MCF 10A (cell line): Measurements from ENCODE around the gene SARNP. TPM values are rescaled to one million over a fixed set of nuclear protein-coding genes. Genes with fewer than 3 reads are reported as not detected.

Source experiments
- BruUV-seq: library from RNA; stranded (reverse); fragments of 400-500 nt; replicated peaks from 2 replicates; lab custom pipeline; 2021; lab: Mats Ljungman, UMichigan
- CTCF ChIA-PET: fragments of 300-600 bp; sonication (Branson Sonifier 250); formaldehyde crosslinking; extraction: SDS; loops from one replicate; lab custom pipeline; 2021; ENCODE audit warnings: antibody characterized with exemption, inconsistent platforms; lab: Yijun Ruan, JAX
- POLR2A ChIA-PET: fragments of 300-600, 350-650 bp; sonication (Branson Sonifier 250); formaldehyde crosslinking; extraction: SDS; loops from one replicate; lab custom pipeline; 2020; ENCODE audit warnings: antibody characterized with exemption, inconsistent platforms; lab: Yijun Ruan, JAX
- DNase-seq: peaks from one replicate; pipeline ENCODE4 v3.0.0-alpha.2; 2018; ENCODE audit not compliant: unreplicated experiment
- H3K27ac Mint-ChIP-seq: one replicate; pipeline ENCODE4 v1.8.0; 2022; ENCODE audit warnings: mild to moderate bottlenecking, low read depth, mixed read lengths; ENCODE audit not compliant: unreplicated experiment
- H3K27me3 Mint-ChIP-seq: one replicate; pipeline ENCODE4 v1.8.0; 2022; ENCODE audit warnings: mixed read lengths; ENCODE audit not compliant: insufficient read depth, unreplicated experiment
- H3K36me3 Mint-ChIP-seq: one replicate; pipeline ENCODE4 v1.8.0; 2022; ENCODE audit warnings: mild to moderate bottlenecking, moderate library complexity, mixed read lengths; ENCODE audit not compliant: insufficient read depth, unreplicated experiment
- H3K4me1 Mint-ChIP-seq: one replicate; pipeline ENCODE4 v1.8.0; 2022; ENCODE audit warnings: mixed read lengths; ENCODE audit not compliant: insufficient read depth, unreplicated experiment
- H3K4me3 Mint-ChIP-seq: one replicate; pipeline ENCODE4 v1.8.0; 2022; ENCODE audit warnings: mild to moderate bottlenecking, moderate library complexity, mixed read lengths; ENCODE audit not compliant: unreplicated experiment
- H3K9me3 Mint-ChIP-seq: one replicate; pipeline ENCODE4 v1.8.0; 2022; ENCODE audit warnings: mixed read lengths; ENCODE audit not compliant: unreplicated experiment
- intact Hi-C: fragments of 100-400 bp; cut with micrococcal nuclease; formaldehyde crosslinking; loops from 2 replicates; pipeline ENCODE4 v1.14.1; 2022
- total RNA-seq: library from RNA; stranded (reverse); gene quantifications from 2 replicates; pipeline ENCODE4 v1.2.3, GENCODE V29; 2022
- TF ChIP-seq, protein P1 (sequence below): fragments of 200-600 bp; IDR thresholded peaks from one replicate; pipeline ENCODE4 v1.8.0; 2022; ENCODE audit warnings: antibody characterized with exemption, mild to moderate bottlenecking; ENCODE audit not compliant: unreplicated experiment

Gene SARNP
- total RNA-seq, 1 experiment from 2014 or later = 61.1 TPM

DNA sequence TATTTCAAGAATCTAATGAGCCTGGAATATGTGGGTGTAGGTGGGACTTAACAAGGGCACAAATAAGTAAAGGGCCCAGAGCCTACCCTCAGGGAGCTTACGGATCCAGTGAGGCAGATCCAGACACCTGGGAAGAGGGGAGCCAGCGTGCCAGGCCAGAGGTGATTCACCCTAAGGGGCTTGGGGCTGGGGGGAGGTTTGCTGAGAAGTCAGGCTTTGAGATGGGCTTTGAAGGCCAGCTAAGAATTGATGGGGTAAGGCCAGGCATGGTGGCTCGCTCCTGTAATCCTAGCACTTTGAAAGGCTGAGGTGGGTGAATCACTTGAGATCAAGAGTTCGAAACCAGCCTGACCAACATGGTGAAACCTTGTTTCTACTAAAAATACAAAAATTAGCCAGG lies 25.9 kb upstream of the SARNP start:
- intact Hi-C loops = no loop called here
- Mint-ChIP-seq H3K27ac (no peak overlapping the region), H3K27me3 (no peaks in the 10 kb centered on the region), H3K36me3 (no peaks in the 10 kb centered on the region), H3K9me3 (no peaks in the 10 kb centered on the region), H3K4me3 (no peak overlapping the region), H3K4me1 (peaks cover 23% of the 10 kb centered on the region)
- no TSS peak for BruUV-seq
- TF ChIP-seq, protein P1, sequence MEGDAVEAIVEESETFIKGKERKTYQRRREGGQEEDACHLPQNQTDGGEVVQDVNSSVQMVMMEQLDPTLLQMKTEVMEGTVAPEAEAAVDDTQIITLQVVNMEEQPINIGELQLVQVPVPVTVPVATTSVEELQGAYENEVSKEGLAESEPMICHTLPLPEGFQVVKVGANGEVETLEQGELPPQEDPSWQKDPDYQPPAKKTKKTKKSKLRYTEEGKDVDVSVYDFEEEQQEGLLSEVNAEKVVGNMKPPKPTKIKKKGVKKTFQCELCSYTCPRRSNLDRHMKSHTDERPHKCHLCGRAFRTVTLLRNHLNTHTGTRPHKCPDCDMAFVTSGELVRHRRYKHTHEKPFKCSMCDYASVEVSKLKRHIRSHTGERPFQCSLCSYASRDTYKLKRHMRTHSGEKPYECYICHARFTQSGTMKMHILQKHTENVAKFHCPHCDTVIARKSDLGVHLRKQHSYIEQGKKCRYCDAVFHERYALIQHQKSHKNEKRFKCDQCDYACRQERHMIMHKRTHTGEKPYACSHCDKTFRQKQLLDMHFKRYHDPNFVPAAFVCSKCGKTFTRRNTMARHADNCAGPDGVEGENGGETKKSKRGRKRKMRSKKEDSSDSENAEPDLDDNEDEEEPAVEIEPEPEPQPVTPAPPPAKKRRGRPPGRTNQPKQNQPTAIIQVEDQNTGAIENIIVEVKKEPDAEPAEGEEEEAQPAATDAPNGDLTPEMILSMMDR = no peak
- ChIA-PET POLR2A (interaction anchor here (1.0 to 2.4 kb wide), 2 partner anchors 14 to 26 kb away, joined by 5 to 10 read pairs; partner anchors contain the start of genes DNAJC14, ORMDL2 and SARNP), CTCF (interaction anchor here (0.8 to 1.2 kb wide), 2 partner anchors 83 to 137 kb away, joined by 4 to 6 read pairs; no protein-coding TSS in a partner anchor)
- DNase-seq = no peak

- peaks cover 25% of the 10 kb centered on the region for H3K4me1 Mint-ChIP-seq
- TF ChIP-seq, protein P1 = no peak
- DNase-seq = peak; percentile 77
- H3K27ac Mint-ChIP-seq = peak within 1 kb of the TSS; percentile 85
- intact Hi-C loops = no loop called here
- no peaks in the 10 kb centered on the region for H3K27me3 Mint-ChIP-seq
- H3K9me3 Mint-ChIP-seq = no peaks in the 10 kb centered on the region
- no TSS peak for BruUV-seq
- ChIA-PET CTCF (interaction anchor here (0.6 to 0.8 kb wide), 2 partner anchors 83 to 150 kb away, joined by 3 to 4 read pairs; no protein-coding TSS in a partner anchor), POLR2A (interaction anchor here (1.0 to 2.4 kb wide), 3 partner anchors 13 to 25 kb away, joined by 5 to 10 read pairs (median 9); partner anchors contain the start of genes DNAJC14, ORMDL2 and SARNP)
- H3K4me3 Mint-ChIP-seq = peak within 1 kb of the TSS; percentile 78
- no peaks in the 10 kb centered on the region for H3K36me3 Mint-ChIP-seq
Observed at GRCh38 chr12:55842681-55843429, 25.3 kb upstream of the SARNP start, which contains the start of gene MMP19. MMP19 (minus strand) TSS chr12:55842936; CDS start chr12:55842830, 106 bp downstream.

DNA sequence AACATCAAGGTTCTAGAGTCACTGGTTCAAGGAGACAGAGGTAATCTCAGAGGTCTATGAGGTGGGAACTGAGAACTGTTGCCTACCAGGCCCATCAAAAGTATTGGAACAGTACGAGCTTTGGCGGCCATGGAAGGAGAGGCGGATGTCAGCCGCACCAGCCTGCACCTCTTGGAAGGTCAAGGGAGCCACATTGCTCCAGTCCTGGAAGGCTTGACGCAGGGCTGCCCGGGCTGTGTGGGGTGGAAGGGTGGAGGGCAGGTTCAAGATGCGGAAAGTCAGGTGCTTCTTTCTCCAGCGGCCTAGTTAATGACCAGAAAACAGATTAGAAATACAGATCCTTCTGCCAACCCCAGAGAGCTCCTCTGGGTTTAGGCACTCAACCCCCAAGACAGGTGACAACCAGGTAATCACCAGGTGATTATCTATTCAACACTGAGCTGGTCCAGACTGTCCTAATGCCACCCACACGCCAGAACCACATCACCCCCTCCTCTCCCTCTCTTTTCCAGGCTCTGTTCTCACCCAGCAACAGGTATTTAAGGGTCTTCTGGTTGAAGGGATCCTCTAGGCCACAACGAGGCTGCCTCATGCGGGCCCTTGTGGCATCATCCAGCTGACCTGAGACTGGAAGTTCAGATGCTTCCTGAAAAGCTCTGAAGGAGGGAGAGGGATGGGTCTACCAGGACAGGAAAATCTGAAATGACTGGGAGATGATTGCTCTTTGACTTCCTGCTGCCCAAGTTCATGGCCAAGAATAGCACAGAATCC lies 23.2 kb upstream of the SARNP start:
- no peak overlapping the region for H3K4me3 Mint-ChIP-seq
- ChIA-PET CTCF (interaction anchor here (0.7 kb wide), 1 partner anchor 90 kb away, joined by 3 read pairs; the partner anchor contains the start of gene DGKA), POLR2A (interaction anchor here (0.6 to 2.1 kb wide), 4 partner anchors 9 to 1586 kb away, joined by 3 to 9 read pairs (median 4); partner anchors contain the start of gene DNAJC14)
- DNase-seq = no peak
- no TSS peak for BruUV-seq
- H3K4me1 Mint-ChIP-seq = peaks cover 17% of the 10 kb centered on the region
- H3K27ac Mint-ChIP-seq = no peak overlapping the region
- H3K9me3 Mint-ChIP-seq = no peaks in the 10 kb centered on the region
- intact Hi-C loops = no loop called here
- H3K36me3 Mint-ChIP-seq = no peaks in the 10 kb centered on the region
- TF ChIP-seq, protein P1 = no peak
- no peaks in the 10 kb centered on the region for H3K27me3 Mint-ChIP-seq
